Kidney epithelial cell (primary cell): ENCODE data around the gene ELOVL3. TPM values are rescaled to one million over a fixed set of nuclear protein-coding genes. Genes with fewer than 3 reads are reported as not detected.
"Not testable (repeated sequence)": the region's sequence is repeated elsewhere in the genome, so short reads cannot be mapped to it uniquely, and the experiment has no call there.

ENCODE experiments used
- DNase-seq: peaks from one replicate; pipeline ENCODE4 v3.0.0-alpha.2; 2010; ENCODE audit warnings: low read depth
- H3K27me3 ChIP-seq: 2 replicates; pipeline ENCODE4 v1.6.0; 2011; ENCODE audit warnings: low read length; ENCODE audit not compliant: control insufficient read depth, insufficient read depth
- H3K36me3 ChIP-seq: 2 replicates; pipeline ENCODE4 v1.5.1; 2011; ENCODE audit warnings: low read length; ENCODE audit not compliant: control insufficient read depth, insufficient read depth
- H3K4me3 ChIP-seq: 2 replicates; pipeline ENCODE4 v1.5.1; 2011; ENCODE audit warnings: low read depth, mild to moderate bottlenecking, control low read depth, low read length
- CTCF ChIP-seq: IDR thresholded peaks from 2 replicates; pipeline ENCODE4 v1.5.1; 2011; ENCODE audit warnings: mild to moderate bottlenecking, moderate library complexity, low read length, control low read depth, inconsistent platforms; ENCODE audit not compliant: insufficient read depth, poor library complexity, severe bottlenecking
- total RNA-seq: library from RNA; depleted of rRNA; stranded (reverse); fragments of >200 nt; gene quantifications from 2 replicates; pipeline ENCODE4 v1.2.3, GENCODE V29; 2015

ELOVL3 gene, protein sequence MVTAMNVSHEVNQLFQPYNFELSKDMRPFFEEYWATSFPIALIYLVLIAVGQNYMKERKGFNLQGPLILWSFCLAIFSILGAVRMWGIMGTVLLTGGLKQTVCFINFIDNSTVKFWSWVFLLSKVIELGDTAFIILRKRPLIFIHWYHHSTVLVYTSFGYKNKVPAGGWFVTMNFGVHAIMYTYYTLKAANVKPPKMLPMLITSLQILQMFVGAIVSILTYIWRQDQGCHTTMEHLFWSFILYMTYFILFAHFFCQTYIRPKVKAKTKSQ
- total RNA-seq: 0.55 and 1.1 TPM in 2 replicates

- peaks cover 23% of the 10 kb centered on the region for H3K27me3 ChIP-seq
- peak; percentile 72 for DNase-seq
- TF ChIP-seq CTCF: no peak
- no peaks in the 10 kb centered on the region for H3K36me3 ChIP-seq
- peak within 1 kb of the TSS; percentile 20 for H3K4me3 ChIP-seq
Measured at GRCh38 chr10:102225646-102226541, at the start of gene ELOVL3. Gene ELOVL3 (plus strand): TSS chr10:102226299. CDS start chr10:102226549, 250 bp downstream.

DNA sequence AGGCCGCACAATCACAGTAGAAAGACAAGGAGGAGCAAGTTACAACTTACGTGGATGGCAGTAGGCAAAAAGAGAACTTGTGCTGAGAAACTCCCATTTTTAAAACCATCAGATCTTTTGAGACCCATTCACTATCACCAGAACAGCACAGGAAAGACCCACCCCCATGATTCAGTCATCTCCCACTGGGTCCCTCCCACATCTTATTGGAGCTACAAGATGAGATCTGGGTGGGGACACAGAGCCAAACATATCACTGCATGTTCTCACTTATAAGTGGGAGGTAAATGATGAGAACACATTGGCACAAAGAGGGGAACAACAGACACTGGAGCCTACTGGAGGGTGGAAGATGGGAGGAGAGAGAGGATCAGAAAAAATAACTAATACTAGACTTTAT lies 41.5 kb upstream of the ELOVL3 start:
- no peak for DNase-seq
- H3K27me3 ChIP-seq: peaks cover 4% of the 10 kb centered on the region
- H3K4me3 ChIP-seq: no peak overlapping the region
- no peaks in the 10 kb centered on the region for H3K36me3 ChIP-seq
- TF ChIP-seq CTCF: no peak

DNA sequence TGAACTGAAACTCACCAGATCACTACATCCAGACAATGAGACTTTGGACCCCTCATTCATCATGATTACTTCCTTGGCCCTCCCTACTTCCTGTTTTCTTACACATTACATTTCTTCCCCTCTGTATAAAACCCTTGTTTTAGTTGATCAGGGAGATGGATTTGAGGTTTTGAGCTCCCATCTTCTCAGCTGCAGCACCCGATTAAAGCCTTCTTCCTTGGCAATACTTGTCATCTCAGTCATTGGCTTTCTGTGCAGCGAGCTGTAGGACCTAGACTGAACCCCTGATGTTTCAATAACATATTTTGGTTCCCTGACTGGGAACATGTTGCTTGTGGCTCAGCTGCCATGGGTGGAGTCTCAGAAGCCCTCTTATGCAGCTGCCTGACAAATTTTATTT lies 40.8 kb upstream of the ELOVL3 start:
- peaks cover 4% of the 10 kb centered on the region for H3K27me3 ChIP-seq
- no peak for TF ChIP-seq CTCF
- DNase-seq: no peak
- no peak overlapping the region for H3K4me3 ChIP-seq
- H3K36me3 ChIP-seq: no peaks in the 10 kb centered on the region

GRCh38 chr10:102185811-102186527 lies 40.1 kb upstream of the ELOVL3 start:
- TF ChIP-seq CTCF: no peak
- Histone ChIP-seq H3K4me3 (no peak overlapping the region), H3K36me3 (no peaks in the 10 kb centered on the region), H3K27me3 (peaks cover 4% of the 10 kb centered on the region)
- no peak for DNase-seq

GRCh38 chr10:102188298-102188940 lies 37.7 kb upstream of the ELOVL3 start:
- no peak for TF ChIP-seq CTCF
- H3K36me3 ChIP-seq: no peaks in the 10 kb centered on the region
- H3K27me3 ChIP-seq: peaks cover 4% of the 10 kb centered on the region
- no peak for DNase-seq
- H3K4me3 ChIP-seq: no peak overlapping the region

GRCh38 chr10:102188941-102189898 lies 36.9 kb upstream of the ELOVL3 start:
- not testable (repeated sequence) for H3K36me3 ChIP-seq, H3K27me3 ChIP-seq, H3K4me3 ChIP-seq, DNase-seq
